ENCODE data around the gene ALDH1A1. TPM values are rescaled to one million over a fixed set of nuclear protein-coding genes. Genes with fewer than 3 reads are reported as not detected.

Gene ALDH1A1
- total RNA-seq, 1 experiment from 2014 or later, result 1.9 TPM

DNA sequence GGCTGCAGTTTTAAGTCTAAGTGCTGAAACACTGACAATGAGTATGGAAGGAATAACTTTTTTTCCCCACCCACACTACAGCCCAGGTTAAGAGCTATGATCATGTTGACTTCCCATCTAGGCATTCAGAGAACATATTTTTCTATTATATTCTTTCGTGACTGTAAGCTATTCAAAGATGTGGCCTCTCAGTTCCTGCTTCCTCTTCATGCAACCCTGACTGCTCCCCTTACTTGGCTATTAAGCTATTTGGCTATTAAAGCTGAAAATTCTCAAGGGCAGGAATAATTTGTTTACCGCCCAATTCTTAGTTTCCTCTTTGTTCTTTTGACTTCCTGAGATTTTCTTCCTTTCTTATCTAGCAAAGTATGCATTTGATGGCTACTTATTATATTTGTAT lies 18.6 kb upstream of the ALDH1A1 start:
- POLR2A ChIA-PET, result no interaction called here
- Mint-ChIP-seq H3K36me3 (no peaks in the 10 kb centered on the region), H3K4me3 (no peak overlapping the region), H3K4me1 (no peaks in the 10 kb centered on the region), H3K9me3 (peaks cover 6% of the 10 kb centered on the region), H3K27me3 (ENCODE audit: low read depth) (no peaks in the 10 kb centered on the region), H3K27ac (no peak overlapping the region)
- no peak for DNase-seq (ENCODE audit: low spot score)
- ATAC-seq, result no peak
- CTCF ChIA-PET, result no interaction called here
- TF ChIP-seq SP1 (CRISPR knock-in tag; conservative IDR thresholded peaks at IDR 0.05), result no peak

DNA sequence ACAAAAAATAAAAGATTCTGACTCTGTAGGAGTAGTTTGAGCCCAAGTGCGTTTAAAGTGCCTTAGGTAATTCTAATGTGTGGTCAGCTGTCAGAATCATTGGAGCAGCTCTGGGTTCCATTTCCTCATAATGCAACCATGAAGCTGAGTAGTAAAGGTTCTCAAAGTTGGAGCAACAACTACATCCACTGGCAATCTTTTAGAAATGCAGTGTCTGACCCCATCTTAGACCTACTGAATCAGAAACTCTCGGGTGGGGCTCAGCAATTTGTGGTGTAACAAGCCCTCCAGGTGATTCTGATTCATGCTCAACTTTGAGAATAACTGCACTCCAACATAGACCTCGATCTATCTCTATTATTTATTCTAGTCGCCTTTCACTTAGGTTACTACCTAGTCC lies 7.6 kb upstream of the ALDH1A1 start:
- H3K4me3 Mint-ChIP-seq, result no peak overlapping the region
- no peaks in the 10 kb centered on the region; the same call in 1 of the 2 replicates for H3K27me3 Mint-ChIP-seq (ENCODE audit: low read depth)
- POLR2A ChIA-PET, result no interaction called here
- DNase-seq (ENCODE audit: low spot score) (no peak), ATAC-seq (no peak)
- peaks cover 24% of the 10 kb centered on the region for H3K36me3 Mint-ChIP-seq
- no peak overlapping the region for H3K27ac Mint-ChIP-seq
- TF ChIP-seq, protein P1, sequence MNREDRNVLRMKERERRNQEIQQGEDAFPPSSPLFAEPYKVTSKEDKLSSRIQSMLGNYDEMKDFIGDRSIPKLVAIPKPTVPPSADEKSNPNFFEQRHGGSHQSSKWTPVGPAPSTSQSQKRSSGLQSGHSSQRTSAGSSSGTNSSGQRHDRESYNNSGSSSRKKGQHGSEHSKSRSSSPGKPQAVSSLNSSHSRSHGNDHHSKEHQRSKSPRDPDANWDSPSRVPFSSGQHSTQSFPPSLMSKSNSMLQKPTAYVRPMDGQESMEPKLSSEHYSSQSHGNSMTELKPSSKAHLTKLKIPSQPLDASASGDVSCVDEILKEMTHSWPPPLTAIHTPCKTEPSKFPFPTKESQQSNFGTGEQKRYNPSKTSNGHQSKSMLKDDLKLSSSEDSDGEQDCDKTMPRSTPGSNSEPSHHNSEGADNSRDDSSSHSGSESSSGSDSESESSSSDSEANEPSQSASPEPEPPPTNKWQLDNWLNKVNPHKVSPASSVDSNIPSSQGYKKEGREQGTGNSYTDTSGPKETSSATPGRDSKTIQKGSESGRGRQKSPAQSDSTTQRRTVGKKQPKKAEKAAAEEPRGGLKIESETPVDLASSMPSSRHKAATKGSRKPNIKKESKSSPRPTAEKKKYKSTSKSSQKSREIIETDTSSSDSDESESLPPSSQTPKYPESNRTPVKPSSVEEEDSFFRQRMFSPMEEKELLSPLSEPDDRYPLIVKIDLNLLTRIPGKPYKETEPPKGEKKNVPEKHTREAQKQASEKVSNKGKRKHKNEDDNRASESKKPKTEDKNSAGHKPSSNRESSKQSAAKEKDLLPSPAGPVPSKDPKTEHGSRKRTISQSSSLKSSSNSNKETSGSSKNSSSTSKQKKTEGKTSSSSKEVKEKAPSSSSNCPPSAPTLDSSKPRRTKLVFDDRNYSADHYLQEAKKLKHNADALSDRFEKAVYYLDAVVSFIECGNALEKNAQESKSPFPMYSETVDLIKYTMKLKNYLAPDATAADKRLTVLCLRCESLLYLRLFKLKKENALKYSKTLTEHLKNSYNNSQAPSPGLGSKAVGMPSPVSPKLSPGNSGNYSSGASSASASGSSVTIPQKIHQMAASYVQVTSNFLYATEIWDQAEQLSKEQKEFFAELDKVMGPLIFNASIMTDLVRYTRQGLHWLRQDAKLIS (CRISPR knock-in tag; IDR thresholded peaks at IDR 0.05; ENCODE audit: borderline replicate concordance), result no peak
- TF ChIP-seq, protein P2, sequence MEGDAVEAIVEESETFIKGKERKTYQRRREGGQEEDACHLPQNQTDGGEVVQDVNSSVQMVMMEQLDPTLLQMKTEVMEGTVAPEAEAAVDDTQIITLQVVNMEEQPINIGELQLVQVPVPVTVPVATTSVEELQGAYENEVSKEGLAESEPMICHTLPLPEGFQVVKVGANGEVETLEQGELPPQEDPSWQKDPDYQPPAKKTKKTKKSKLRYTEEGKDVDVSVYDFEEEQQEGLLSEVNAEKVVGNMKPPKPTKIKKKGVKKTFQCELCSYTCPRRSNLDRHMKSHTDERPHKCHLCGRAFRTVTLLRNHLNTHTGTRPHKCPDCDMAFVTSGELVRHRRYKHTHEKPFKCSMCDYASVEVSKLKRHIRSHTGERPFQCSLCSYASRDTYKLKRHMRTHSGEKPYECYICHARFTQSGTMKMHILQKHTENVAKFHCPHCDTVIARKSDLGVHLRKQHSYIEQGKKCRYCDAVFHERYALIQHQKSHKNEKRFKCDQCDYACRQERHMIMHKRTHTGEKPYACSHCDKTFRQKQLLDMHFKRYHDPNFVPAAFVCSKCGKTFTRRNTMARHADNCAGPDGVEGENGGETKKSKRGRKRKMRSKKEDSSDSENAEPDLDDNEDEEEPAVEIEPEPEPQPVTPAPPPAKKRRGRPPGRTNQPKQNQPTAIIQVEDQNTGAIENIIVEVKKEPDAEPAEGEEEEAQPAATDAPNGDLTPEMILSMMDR (IDR thresholded peaks at IDR 0.05), result no peak
- TF ChIP-seq, protein P3, sequence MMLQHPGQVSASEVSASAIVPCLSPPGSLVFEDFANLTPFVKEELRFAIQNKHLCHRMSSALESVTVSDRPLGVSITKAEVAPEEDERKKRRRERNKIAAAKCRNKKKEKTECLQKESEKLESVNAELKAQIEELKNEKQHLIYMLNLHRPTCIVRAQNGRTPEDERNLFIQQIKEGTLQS (CRISPR knock-in tag; conservative IDR thresholded peaks at IDR 0.05), result no peak
- TF ChIP-seq TP53 (CRISPR knock-in tag; IDR thresholded peaks at IDR 0.05) (no peak), NR3C1 (CRISPR knock-in tag; conservative IDR thresholded peaks at IDR 0.05; ENCODE audit: low read depth) (no peak)
- TF ChIP-seq, protein P4, sequence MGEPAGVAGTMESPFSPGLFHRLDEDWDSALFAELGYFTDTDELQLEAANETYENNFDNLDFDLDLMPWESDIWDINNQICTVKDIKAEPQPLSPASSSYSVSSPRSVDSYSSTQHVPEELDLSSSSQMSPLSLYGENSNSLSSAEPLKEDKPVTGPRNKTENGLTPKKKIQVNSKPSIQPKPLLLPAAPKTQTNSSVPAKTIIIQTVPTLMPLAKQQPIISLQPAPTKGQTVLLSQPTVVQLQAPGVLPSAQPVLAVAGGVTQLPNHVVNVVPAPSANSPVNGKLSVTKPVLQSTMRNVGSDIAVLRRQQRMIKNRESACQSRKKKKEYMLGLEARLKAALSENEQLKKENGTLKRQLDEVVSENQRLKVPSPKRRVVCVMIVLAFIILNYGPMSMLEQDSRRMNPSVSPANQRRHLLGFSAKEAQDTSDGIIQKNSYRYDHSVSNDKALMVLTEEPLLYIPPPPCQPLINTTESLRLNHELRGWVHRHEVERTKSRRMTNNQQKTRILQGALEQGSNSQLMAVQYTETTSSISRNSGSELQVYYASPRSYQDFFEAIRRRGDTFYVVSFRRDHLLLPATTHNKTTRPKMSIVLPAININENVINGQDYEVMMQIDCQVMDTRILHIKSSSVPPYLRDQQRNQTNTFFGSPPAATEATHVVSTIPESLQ (CRISPR knock-in tag; IDR thresholded peaks at IDR 0.05), result no peak
- TF ChIP-seq, protein P5, sequence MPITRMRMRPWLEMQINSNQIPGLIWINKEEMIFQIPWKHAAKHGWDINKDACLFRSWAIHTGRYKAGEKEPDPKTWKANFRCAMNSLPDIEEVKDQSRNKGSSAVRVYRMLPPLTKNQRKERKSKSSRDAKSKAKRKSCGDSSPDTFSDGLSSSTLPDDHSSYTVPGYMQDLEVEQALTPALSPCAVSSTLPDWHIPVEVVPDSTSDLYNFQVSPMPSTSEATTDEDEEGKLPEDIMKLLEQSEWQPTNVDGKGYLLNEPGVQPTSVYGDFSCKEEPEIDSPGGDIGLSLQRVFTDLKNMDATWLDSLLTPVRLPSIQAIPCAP (CRISPR knock-in tag; IDR thresholded peaks at IDR 0.05), result no peak
- TF ChIP-seq, protein P6, sequence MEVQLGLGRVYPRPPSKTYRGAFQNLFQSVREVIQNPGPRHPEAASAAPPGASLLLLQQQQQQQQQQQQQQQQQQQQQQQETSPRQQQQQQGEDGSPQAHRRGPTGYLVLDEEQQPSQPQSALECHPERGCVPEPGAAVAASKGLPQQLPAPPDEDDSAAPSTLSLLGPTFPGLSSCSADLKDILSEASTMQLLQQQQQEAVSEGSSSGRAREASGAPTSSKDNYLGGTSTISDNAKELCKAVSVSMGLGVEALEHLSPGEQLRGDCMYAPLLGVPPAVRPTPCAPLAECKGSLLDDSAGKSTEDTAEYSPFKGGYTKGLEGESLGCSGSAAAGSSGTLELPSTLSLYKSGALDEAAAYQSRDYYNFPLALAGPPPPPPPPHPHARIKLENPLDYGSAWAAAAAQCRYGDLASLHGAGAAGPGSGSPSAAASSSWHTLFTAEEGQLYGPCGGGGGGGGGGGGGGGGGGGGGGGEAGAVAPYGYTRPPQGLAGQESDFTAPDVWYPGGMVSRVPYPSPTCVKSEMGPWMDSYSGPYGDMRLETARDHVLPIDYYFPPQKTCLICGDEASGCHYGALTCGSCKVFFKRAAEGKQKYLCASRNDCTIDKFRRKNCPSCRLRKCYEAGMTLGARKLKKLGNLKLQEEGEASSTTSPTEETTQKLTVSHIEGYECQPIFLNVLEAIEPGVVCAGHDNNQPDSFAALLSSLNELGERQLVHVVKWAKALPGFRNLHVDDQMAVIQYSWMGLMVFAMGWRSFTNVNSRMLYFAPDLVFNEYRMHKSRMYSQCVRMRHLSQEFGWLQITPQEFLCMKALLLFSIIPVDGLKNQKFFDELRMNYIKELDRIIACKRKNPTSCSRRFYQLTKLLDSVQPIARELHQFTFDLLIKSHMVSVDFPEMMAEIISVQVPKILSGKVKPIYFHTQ (CRISPR knock-in tag; IDR thresholded peaks at IDR 0.05), result no peak
- H3K9me3 Mint-ChIP-seq, result peaks cover 38% of the 10 kb centered on the region
- CTCF ChIA-PET, result interaction anchor here (1.6 kb wide), 1 partner anchor 62 kb away, joined by 3 read pairs; no protein-coding TSS in a partner anchor
- peaks cover 8% of the 10 kb centered on the region for H3K4me1 Mint-ChIP-seq
